Left lung (tissue), 10 donors: ENCODE results near the gene FRS2. TPM values are rescaled to one million over a fixed set of nuclear protein-coding genes. Genes with fewer than 3 reads are reported as not detected.

Experiments
- ATAC-seq: fragments of 200-7000 bp; cut with Tn5 transposase; one replicate; pipeline ENCODE4 v1.9.1; 2020; ENCODE audit warnings: moderate library complexity
- DNase-seq, 4 donors: peaks; one replicate each; pipeline ENCODE4 v3.0.0-alpha.2; 2013 to 2020
- H3K27ac ChIP-seq, 2 donors: fragments of 200-600 bp; sonication (generic) in 1 of 2; one replicate each; pipeline versions ENCODE4 v1.5.0 to v1.8.0; 2020 to 2021
- H3K27me3 ChIP-seq, 2 donors: fragments of 200-600 bp; sonication (generic) in 1 of 2; one replicate each; pipeline versions ENCODE4 v1.5.0 to v1.8.0; 2020 to 2021
- H3K36me3 ChIP-seq, 2 donors: fragments of 200-600 bp; sonication (generic) in 1 of 2; one replicate each; pipeline versions ENCODE4 v1.5.0 to v1.8.0; 2020 to 2021
- H3K4me1 ChIP-seq, 2 donors: fragments of 200-600 bp; one replicate each; pipeline ENCODE4 v1.8.0; 2021
- H3K4me3 ChIP-seq, 2 donors: fragments of 200-600 bp; sonication (generic) in 1 of 2; one replicate each; pipeline versions ENCODE4 v1.5.0 to v1.8.0; 2020 to 2021; ENCODE audit warnings: mild to moderate bottlenecking in 1 of 2
- H3K9me3 ChIP-seq, 2 donors: fragments of 200-600 bp; sonication (generic) in 1 of 2; one replicate each; pipeline versions ENCODE4 v1.5.0 to v1.8.0; 2020 to 2021
- CTCF ChIP-seq, 2 donors: fragments of 200-600 bp; sonication (generic) in 1 of 2; IDR thresholded peaks; one replicate each; pipeline versions ENCODE4 v1.5.0 to v1.8.0; 2021; ENCODE audit warnings: antibody characterized with exemption in 2 of 2
- intact Hi-C, 2 donors: fragments of 100-400 bp; cut with DNase I; formaldehyde crosslinking; loops; one replicate each; pipeline versions ENCODE4 v1.11.2 to v1.14.2; 2022
- polyA plus RNA-seq, 6 donors: library from polyadenylated mRNA; unstranded; fragments of 120-200 nt; gene quantifications; one replicate each; pipeline ENCODE4 v1.2.1, GENCODE V29; 2013; ENCODE audit not compliant: insufficient read length in 6 of 6
- total RNA-seq, 2 donors: library from RNA; stranded (reverse); fragmentation: NEBNext Ultra II Directional; extraction: Animal tissue kit (Norgen Biotek cat#: 25700); gene quantifications; one replicate each; pipeline ENCODE4 v1.2.1, GENCODE V29; 2021
- donor health status: DM: no; HTN: yes; CAD: no.
- donor health status: DM: no; HTN: no; CAD: no.

FRS2 gene
- total and polyA plus RNA-seq, 8 donors, result 28.9 to 49.4 (median 43.6) TPM

- H3K27ac ChIP-seq, result no peak overlapping the region
- TF ChIP-seq CTCF (IDR thresholded peaks at IDR 0.05), result peak; percentile 72 to 79
- intact Hi-C loops, result no loop called here
- ATAC-seq (peak; percentile 88), DNase-seq (peak in 2 of 4 donors; percentile 37 to 71)
- H3K9me3 ChIP-seq, result no peaks in the 10 kb centered on the region
- H3K4me1 ChIP-seq, result no peaks in the 10 kb centered on the region
- H3K36me3 ChIP-seq, result peaks cover 0 to 44% of the 10 kb centered on the region in 2 donors
- H3K4me3 ChIP-seq, result no peak overlapping the region
- H3K27me3 ChIP-seq, result no peaks in the 10 kb centered on the region
Measured at GRCh38 chr12:69570545-69571399, 100.6 kb downstream of the FRS2 start.

GRCh38 chr12:69575346-69575745, 105.2 kb downstream of the FRS2 start:
- no peaks in the 10 kb centered on the region for H3K4me1 ChIP-seq
- DNase-seq, result no peak
- intact Hi-C loops, result no loop called here
- no peak for ATAC-seq
- no peak for TF ChIP-seq CTCF (IDR thresholded peaks at IDR 0.05)
- no peak overlapping the region for H3K27ac ChIP-seq
- H3K36me3 ChIP-seq, result peaks cover 0 to 44% of the 10 kb centered on the region in 2 donors
- H3K4me3 ChIP-seq, result no peak overlapping the region
- H3K9me3 ChIP-seq, result no peaks in the 10 kb centered on the region
- no peaks in the 10 kb centered on the region for H3K27me3 ChIP-seq

DNA sequence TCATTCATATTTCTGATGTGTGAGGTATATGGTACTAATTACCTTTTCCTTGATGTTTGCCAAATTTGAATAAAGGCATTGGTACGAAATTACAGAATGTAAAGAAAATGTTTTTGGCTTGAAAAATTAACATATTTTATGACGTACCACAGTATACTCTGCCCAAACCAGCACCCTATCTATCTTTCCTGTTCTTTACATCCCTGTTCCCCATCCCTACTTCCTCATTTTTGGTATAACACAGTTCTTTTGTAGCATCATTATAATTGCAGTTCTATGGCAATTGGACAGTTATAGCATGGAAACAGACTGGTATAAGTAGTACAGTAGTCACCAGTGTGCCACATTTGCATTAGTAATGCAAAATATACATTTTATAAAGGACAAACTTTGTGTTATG, 108.1 kb downstream of the FRS2 start:
- Histone ChIP-seq H3K4me3 (no peak overlapping the region), H3K4me1 (no peaks in the 10 kb centered on the region), H3K9me3 (no peaks in the 10 kb centered on the region), H3K27me3 (no peaks in the 10 kb centered on the region), H3K36me3 (peaks cover 0 to 22% of the 10 kb centered on the region in 2 donors), H3K27ac (no peak overlapping the region)
- intact Hi-C loops, result no loop called here
- TF ChIP-seq CTCF (IDR thresholded peaks at IDR 0.05), result no peak
- ATAC-seq (no peak), DNase-seq (no peak)

- H3K27ac ChIP-seq, result no peak overlapping the region
- DNase-seq (no peak), ATAC-seq (no peak)
- H3K4me1 ChIP-seq, result no peaks in the 10 kb centered on the region
- H3K4me3 ChIP-seq, result no peak overlapping the region
- peaks cover 0 to 15% of the 10 kb centered on the region in 2 donors for H3K36me3 ChIP-seq
- no peak for TF ChIP-seq CTCF (IDR thresholded peaks at IDR 0.05)
- H3K27me3 ChIP-seq, result no peaks in the 10 kb centered on the region
- intact Hi-C loops, result no loop called here
- no peaks in the 10 kb centered on the region for H3K9me3 ChIP-seq
Measured at GRCh38 chr12:69579029-69579428, 108.8 kb downstream of the FRS2 start.

DNA sequence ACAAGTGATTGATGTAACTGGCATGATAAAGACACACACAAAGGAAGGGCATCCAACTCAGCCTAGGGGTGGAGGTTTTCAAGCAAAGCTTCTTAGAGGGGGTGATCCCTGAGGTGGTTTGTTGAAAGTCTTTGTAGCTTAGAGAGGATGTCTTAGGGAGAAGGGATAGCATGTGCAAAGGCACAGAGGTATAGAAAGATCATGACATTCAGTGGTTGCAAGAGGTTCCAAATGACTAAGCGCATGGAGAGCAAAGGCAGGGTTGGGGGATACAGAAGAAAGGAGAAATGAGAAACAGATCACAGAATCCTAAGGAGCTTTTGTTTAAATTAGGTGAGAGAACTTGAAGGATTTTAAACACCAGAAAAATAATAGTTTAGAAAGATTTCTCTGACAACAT, 109.9 kb downstream of the FRS2 start:
- no peak for DNase-seq
- H3K27me3 ChIP-seq, result no peaks in the 10 kb centered on the region
- ATAC-seq, result no peak
- intact Hi-C loops, result no loop called here
- H3K9me3 ChIP-seq, result no peaks in the 10 kb centered on the region
- peaks cover 0 to 4% of the 10 kb centered on the region in 2 donors for H3K36me3 ChIP-seq
- no peaks in the 10 kb centered on the region for H3K4me1 ChIP-seq
- TF ChIP-seq CTCF (IDR thresholded peaks at IDR 0.05), result no peak
- H3K4me3 ChIP-seq, result no peak overlapping the region
- H3K27ac ChIP-seq, result no peak overlapping the region
